Stimulated activated CD4-positive, alpha-beta T cell treated with anti-CD3 and anti-CD28 coated beads, Interleukin-1b, Interleukin-23, amount 100 ng/mL, for 48 hours (primary cell): ENCODE data around the gene AMMECR1L.
"Not testable (repeated sequence)": the region's sequence is repeated elsewhere in the genome, so short reads cannot be mapped to it uniquely, and the experiment has no call there.

Experiments
- DNase-seq: peaks from one replicate; pipeline ENCODE4 v3.0.0-alpha.2; 2020

Gene AMMECR1L

GRCh38 chr2:127886593-127886935 lies 808 bp upstream of the AMMECR1L start:
- DNase-seq, result not testable (repeated sequence)

GRCh38 chr2:127884861-127885740 lies 655 bp downstream of the AMMECR1L start:
- peak; percentile 26 for DNase-seq

GRCh38 chr2:127884436-127884835 lies 1.3 kb downstream of the AMMECR1L start:
- no peak for DNase-seq

DNA sequence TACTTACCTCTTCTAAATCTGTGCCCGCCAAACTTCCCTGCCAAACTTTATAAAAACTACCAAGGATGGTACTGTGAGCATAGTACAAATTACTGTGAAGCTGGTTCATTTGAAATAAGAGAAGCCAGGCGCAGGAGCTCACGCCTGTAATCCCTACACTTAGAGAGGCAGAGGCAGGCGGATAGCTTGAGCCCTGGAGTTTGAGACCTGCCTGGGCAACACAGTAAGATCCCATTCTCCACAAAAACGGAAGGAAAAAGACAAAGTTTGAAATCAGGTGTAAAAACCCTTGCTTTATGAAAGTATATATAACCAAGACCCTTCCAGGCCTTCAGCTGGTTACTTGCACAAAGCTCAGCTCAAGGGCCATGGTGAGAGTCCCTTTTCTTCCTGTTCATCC lies 5.9 kb downstream of the AMMECR1L start:
- DNase-seq, result no peak

DNA sequence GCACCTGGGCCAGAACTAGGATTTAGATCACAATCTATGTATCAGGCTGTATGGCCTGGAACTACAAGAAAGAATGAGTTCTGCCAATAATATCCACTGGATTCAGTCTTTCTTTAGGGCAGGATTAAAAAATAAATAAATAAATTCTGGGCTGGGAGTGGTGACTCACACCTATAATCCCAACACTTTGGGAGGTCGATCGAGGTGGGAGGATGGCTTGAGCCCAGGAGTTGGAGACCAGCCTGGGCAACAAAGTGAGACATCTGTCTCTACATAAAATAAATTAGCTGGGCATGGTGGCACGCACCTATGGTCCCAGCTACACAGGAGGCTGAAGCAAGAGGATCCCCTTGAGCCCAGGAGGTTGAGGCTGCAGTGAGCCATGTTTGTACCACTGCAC lies 8.1 kb downstream of the AMMECR1L start:
- no peak for DNase-seq

- no peak for DNase-seq
Measured at GRCh38 chr2:127877136-127877535, 8.6 kb downstream of the AMMECR1L start.

- peak; percentile 19 for DNase-seq
Measured at GRCh38 chr2:127874378-127875269, 11.1 kb downstream of the AMMECR1L start.

GRCh38 chr2:127873707-127874303 lies 12.0 kb downstream of the AMMECR1L start:
- DNase-seq, result no peak

DNA sequence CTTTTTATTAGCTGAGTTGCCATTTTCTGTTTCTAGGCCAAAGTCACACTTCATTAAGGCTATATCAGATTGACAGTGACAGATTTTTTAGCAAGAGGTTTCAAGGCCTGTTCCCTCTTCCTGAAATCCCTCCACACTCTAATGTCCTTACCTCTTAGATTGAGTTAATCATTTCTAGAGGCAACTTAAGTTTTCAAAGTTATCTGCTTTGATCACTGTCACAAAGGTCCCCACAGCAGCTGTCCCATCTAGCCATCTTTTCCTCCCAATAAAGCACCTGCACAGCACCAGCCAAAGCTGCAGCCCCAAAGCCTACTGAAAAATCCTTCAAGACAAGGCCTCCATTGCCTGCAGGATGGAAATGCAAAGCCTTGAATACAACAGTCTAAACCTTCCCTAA lies 13.4 kb downstream of the AMMECR1L start:
- DNase-seq, result no peak

- DNase-seq, result no peak
Measured at GRCh38 chr2:127865926-127866325, 19.8 kb downstream of the AMMECR1L start.

- no peak for DNase-seq
Measured at GRCh38 chr2:127864877-127865276, 20.9 kb downstream of the AMMECR1L start.

GRCh38 chr2:127862228-127862627 lies 23.5 kb downstream of the AMMECR1L start:
- DNase-seq, result no peak

- no peak for DNase-seq
Measured at GRCh38 chr2:127860130-127860529, 25.6 kb downstream of the AMMECR1L start.

DNA sequence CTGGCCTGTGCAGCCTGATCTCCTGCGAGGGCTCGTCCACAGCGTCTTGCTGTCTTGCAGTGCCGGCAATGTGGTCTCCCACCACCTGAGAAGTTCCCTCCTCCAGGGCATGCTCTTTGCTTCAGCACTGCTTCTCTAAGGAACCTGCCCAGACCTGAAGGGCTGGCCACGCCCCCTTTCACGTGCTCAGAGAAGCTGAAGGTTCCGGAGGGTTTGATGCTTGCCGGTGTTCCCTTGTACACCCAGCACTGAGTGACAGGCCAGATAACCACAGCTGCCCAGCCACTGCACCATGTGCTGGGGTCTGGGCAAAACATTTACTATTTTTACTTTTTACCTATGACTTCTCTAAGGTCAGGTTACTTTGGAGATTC lies 26.1 kb downstream of the AMMECR1L start:
- DNase-seq, result peak; percentile 60

- no peak for DNase-seq
Measured at GRCh38 chr2:127857265-127857808, 28.4 kb downstream of the AMMECR1L start.

DNA sequence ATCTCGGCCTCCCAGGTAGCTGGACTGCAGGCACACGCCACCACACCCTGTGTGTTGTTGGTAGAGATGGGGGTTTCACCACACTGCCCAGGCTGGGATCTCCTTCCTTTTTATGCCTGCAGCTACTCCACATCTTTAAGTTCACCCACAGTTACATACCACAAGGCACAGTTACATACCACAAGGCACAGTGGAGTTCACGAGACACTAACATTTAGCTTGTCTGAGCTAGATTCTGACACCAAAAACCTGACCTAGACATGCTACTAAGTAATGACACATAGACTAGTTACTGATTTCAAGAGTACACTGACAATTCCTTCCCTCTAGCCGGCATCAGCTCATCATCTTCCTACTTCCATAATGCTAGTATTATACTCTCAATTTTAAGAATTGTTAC lies 32.1 kb downstream of the AMMECR1L start:
- no peak for DNase-seq

- DNase-seq, result no peak
Measured at GRCh38 chr2:127852388-127852787, 33.4 kb downstream of the AMMECR1L start.

- DNase-seq, result no peak
Measured at GRCh38 chr2:127847931-127848330, 37.8 kb downstream of the AMMECR1L start.

GRCh38 chr2:127844973-127845372 lies 40.8 kb downstream of the AMMECR1L start:
- no peak for DNase-seq

DNA sequence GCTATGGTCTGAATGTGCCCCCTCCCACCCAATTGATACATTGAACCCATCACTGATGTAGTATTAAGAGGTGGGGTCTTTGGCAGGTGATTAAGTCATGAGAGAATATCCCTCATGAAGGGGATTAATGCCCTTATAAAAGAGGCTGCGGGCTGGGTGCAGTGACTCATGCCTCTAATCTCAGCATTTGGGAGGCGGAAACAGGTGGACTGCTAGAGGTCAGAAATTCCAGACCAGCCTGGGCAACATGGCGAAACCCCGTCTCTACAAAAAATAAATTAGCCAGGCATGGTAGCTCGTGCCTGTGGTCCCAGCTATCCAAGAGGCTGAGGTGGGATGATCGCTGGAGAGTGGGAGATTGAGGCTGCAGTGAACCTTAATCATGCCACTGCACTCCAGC lies 42.1 kb downstream of the AMMECR1L start:
- DNase-seq, result no peak

GRCh38 chr2:127841466-127842178 lies 44.1 kb downstream of the AMMECR1L start:
- DNase-seq, result no peak

DNA sequence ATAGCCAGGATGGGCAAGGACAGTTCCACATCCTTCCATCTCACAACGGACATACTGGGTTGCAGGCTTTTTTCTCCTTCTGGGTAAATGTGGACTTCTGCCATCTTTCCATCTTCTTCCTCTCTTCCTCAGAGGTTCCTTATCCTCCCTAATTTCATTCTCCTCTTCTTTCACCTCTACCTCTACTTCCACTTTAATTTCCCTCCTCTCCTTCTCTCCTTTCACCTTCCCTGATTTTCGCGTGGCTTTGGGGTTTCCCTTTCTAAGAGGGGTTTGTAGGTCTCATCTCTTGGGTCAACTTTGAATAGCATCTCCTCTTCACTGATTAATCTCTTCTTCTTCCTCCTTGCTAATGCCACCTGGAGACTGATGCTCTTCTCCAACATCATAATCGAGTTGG lies 44.9 kb downstream of the AMMECR1L start:
- DNase-seq, result no peak

- no peak for DNase-seq
Measured at GRCh38 chr2:127834951-127835350, 50.8 kb downstream of the AMMECR1L start.
